ENCODE results near the gene RFLNA. TPM values are rescaled to one million over a fixed set of nuclear protein-coding genes. Genes with fewer than 3 reads are reported as not detected.

The RFLNA gene
- total RNA-seq, 1 donor from 2014 or later = not detected

DNA sequence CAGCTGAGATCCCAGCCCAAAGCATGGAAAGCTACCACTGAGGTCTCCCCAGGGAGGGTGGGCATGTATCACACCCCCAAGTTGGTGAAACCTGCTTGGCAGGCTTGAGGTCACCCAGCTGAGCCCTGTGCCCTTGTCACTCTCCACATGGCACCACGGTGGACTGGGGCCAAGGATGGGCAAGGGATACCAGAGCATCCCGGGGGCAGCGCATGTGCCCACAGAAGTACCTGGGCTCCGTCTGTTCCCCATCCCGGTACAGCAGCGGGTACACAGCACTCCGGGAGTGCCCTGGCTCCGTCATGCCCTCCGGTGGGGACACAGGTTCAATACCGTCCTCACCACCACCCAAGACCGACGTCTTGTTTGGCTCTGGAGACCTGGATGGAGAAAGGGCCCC lies 38.0 kb downstream of the RFLNA start:
- H3K9me3 Mint-ChIP-seq = no peaks in the 10 kb centered on the region
- no peaks in the 10 kb centered on the region for H3K27me3 Mint-ChIP-seq (ENCODE audit: low read depth)
- intact Hi-C loops (cut with micrococcal nuclease) = no loop called here
- no peaks in the 10 kb centered on the region for H3K4me1 Mint-ChIP-seq (ENCODE audit: low read depth)
- H3K27ac Mint-ChIP-seq = no peak overlapping the region
- H3K4me3 Mint-ChIP-seq (ENCODE audit: low read depth) = no peak overlapping the region
- H3K36me3 Mint-ChIP-seq (ENCODE audit: low read depth) = peaks cover 46% of the 10 kb centered on the region
- no peak for DNase-seq (ENCODE audit: low spot score)

GRCh38 chr12:124333724-124334123 lies 38.8 kb downstream of the RFLNA start:
- no peak for DNase-seq (ENCODE audit: low spot score)
- H3K27ac Mint-ChIP-seq = no peak overlapping the region
- H3K9me3 Mint-ChIP-seq = no peaks in the 10 kb centered on the region
- H3K4me3 Mint-ChIP-seq (ENCODE audit: low read depth) = no peak overlapping the region
- H3K4me1 Mint-ChIP-seq (ENCODE audit: low read depth) = no peaks in the 10 kb centered on the region
- H3K27me3 Mint-ChIP-seq (ENCODE audit: low read depth) = no peaks in the 10 kb centered on the region
- peaks cover 45% of the 10 kb centered on the region for H3K36me3 Mint-ChIP-seq (ENCODE audit: low read depth)
- intact Hi-C loops (cut with micrococcal nuclease) = no loop called here

- intact Hi-C loops (cut with micrococcal nuclease) = no loop called here
- DNase-seq (ENCODE audit: low spot score) = no peak
- no peaks in the 10 kb centered on the region for H3K27me3 Mint-ChIP-seq (ENCODE audit: low read depth)
- H3K4me1 Mint-ChIP-seq (ENCODE audit: low read depth) = no peaks in the 10 kb centered on the region
- no peak overlapping the region for H3K4me3 Mint-ChIP-seq (ENCODE audit: low read depth)
- no peak overlapping the region for H3K27ac Mint-ChIP-seq
- H3K9me3 Mint-ChIP-seq = no peaks in the 10 kb centered on the region
- H3K36me3 Mint-ChIP-seq (ENCODE audit: low read depth) = peaks cover 45% of the 10 kb centered on the region
Observed at GRCh38 chr12:124334266-124334665, 39.4 kb downstream of the RFLNA start.

DNA sequence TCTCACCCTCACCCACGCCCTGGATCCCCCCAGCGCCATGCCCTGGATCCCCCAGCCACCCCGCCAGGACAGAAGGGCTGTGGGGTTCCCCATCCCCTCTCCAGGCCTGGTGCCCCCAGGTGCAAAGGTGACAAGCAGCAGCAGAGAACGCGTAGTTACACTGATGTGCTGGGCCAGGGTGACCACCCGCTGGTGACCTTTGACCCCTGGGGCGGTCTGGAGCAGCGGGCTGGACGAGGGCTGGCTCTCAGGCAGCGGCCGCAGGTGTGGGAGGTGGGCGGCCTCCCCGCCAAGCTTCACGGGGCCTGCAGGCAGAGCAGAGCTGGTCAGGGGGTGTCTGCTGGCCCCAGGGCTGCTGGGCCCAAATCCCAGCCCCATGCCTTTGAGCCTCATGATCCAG lies 40.1 kb downstream of the RFLNA start:
- intact Hi-C loops (cut with micrococcal nuclease) = no loop called here
- no peaks in the 10 kb centered on the region for H3K27me3 Mint-ChIP-seq (ENCODE audit: low read depth)
- no peak overlapping the region for H3K4me3 Mint-ChIP-seq (ENCODE audit: low read depth)
- peaks cover 42% of the 10 kb centered on the region for H3K36me3 Mint-ChIP-seq (ENCODE audit: low read depth)
- H3K27ac Mint-ChIP-seq = no peak overlapping the region
- H3K9me3 Mint-ChIP-seq = no peaks in the 10 kb centered on the region
- no peak for DNase-seq (ENCODE audit: low spot score)
- H3K4me1 Mint-ChIP-seq (ENCODE audit: low read depth) = no peaks in the 10 kb centered on the region

GRCh38 chr12:124335426-124336183 lies 40.7 kb downstream of the RFLNA start:
- no peaks in the 10 kb centered on the region for H3K27me3 Mint-ChIP-seq (ENCODE audit: low read depth)
- DNase-seq (ENCODE audit: low spot score) = no peak
- H3K9me3 Mint-ChIP-seq = no peaks in the 10 kb centered on the region
- peaks cover 43% of the 10 kb centered on the region for H3K36me3 Mint-ChIP-seq (ENCODE audit: low read depth)
- no peak overlapping the region for H3K27ac Mint-ChIP-seq
- intact Hi-C loops (cut with micrococcal nuclease) = no loop called here
- H3K4me3 Mint-ChIP-seq (ENCODE audit: low read depth) = no peak overlapping the region
- no peaks in the 10 kb centered on the region for H3K4me1 Mint-ChIP-seq (ENCODE audit: low read depth)

DNA sequence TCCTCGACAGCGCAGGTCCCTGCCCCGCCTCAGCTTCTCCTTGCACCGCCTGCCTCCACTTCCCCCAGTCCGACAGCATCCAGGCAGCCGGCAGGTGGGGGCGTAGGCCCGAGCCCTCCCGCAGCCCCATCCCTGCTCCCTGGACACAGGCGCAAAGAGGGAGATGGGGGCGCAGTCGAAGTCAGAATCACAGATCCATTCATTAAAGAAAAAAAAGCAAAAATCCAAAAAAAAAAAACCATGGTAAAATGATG lies 41.2 kb downstream of the RFLNA start:
- H3K4me1 Mint-ChIP-seq (ENCODE audit: low read depth) = no peaks in the 10 kb centered on the region
- no peaks in the 10 kb centered on the region for H3K27me3 Mint-ChIP-seq (ENCODE audit: low read depth)
- H3K27ac Mint-ChIP-seq = no peak overlapping the region

GRCh38 chr12:124336742-124337520 lies 42.0 kb downstream of the RFLNA start:
- Mint-ChIP-seq H3K27me3 (ENCODE audit: low read depth) (no peaks in the 10 kb centered on the region), H3K4me3 (ENCODE audit: low read depth) (no peak overlapping the region), H3K4me1 (ENCODE audit: low read depth) (no peaks in the 10 kb centered on the region), H3K9me3 (no peaks in the 10 kb centered on the region), H3K36me3 (ENCODE audit: low read depth) (peaks cover 49% of the 10 kb centered on the region), H3K27ac (no peak overlapping the region)
- intact Hi-C loops (cut with micrococcal nuclease) = no loop called here
- no peak for DNase-seq (ENCODE audit: low spot score)

More for the DNA sequence above, 41.2 kb downstream of the RFLNA start:
- intact Hi-C loops (cut with micrococcal nuclease) = no loop called here
- DNase-seq (ENCODE audit: low spot score) = no peak
- H3K4me3 Mint-ChIP-seq (ENCODE audit: low read depth) = no peak overlapping the region
- H3K9me3 Mint-ChIP-seq = no peaks in the 10 kb centered on the region
- peaks cover 48% of the 10 kb centered on the region for H3K36me3 Mint-ChIP-seq (ENCODE audit: low read depth)

- no peak for DNase-seq (ENCODE audit: low spot score)
- Mint-ChIP-seq H3K27me3 (ENCODE audit: low read depth) (no peaks in the 10 kb centered on the region), H3K9me3 (no peaks in the 10 kb centered on the region), H3K4me3 (ENCODE audit: low read depth) (no peak overlapping the region), H3K36me3 (ENCODE audit: low read depth) (peaks cover 48% of the 10 kb centered on the region), H3K27ac (no peak overlapping the region), H3K4me1 (ENCODE audit: low read depth) (no peaks in the 10 kb centered on the region)
- intact Hi-C loops (cut with micrococcal nuclease) = no loop called here
Observed at GRCh38 chr12:124337622-124338021, 42.7 kb downstream of the RFLNA start.

DNA sequence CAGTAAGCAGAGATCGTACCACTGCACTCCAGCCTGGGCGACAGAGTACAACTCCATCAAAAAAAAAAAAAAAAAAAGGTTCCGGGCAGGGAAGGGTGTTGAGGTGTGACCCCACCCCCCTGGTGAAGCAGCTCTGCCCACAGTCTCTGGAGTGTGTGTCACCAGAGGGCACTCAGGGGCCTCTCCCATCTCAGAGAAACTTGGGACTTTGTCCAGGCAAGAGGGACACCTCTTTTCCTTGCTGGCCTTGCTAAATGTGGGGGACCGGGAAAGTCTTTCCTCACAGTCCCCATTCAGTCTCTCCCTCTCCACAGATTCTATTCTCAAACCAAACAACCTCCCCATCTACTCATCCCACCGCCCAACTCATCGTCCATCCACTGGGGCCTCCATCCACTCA lies 43.6 kb downstream of the RFLNA start:
- H3K36me3 Mint-ChIP-seq (ENCODE audit: low read depth) = peaks cover 53% of the 10 kb centered on the region
- no peak for DNase-seq (ENCODE audit: low spot score)
- no peaks in the 10 kb centered on the region for H3K9me3 Mint-ChIP-seq
- H3K27ac Mint-ChIP-seq = peak overlapping the region; percentile 50
- intact Hi-C loops (cut with micrococcal nuclease) = no loop called here
- no peaks in the 10 kb centered on the region for H3K27me3 Mint-ChIP-seq (ENCODE audit: low read depth)
- no peaks in the 10 kb centered on the region for H3K4me1 Mint-ChIP-seq (ENCODE audit: low read depth)
- no peak overlapping the region for H3K4me3 Mint-ChIP-seq (ENCODE audit: low read depth)

- Mint-ChIP-seq H3K4me3 (ENCODE audit: low read depth) (no peak overlapping the region), H3K27me3 (ENCODE audit: low read depth) (no peaks in the 10 kb centered on the region), H3K36me3 (ENCODE audit: low read depth) (peaks cover 54% of the 10 kb centered on the region), H3K4me1 (ENCODE audit: low read depth) (no peaks in the 10 kb centered on the region), H3K27ac (peak overlapping the region; percentile 50), H3K9me3 (no peaks in the 10 kb centered on the region)
- DNase-seq (ENCODE audit: low spot score) = no peak
- intact Hi-C loops (cut with micrococcal nuclease) = no loop called here
Observed at GRCh38 chr12:124338876-124339603, 44.1 kb downstream of the RFLNA start.

DNA sequence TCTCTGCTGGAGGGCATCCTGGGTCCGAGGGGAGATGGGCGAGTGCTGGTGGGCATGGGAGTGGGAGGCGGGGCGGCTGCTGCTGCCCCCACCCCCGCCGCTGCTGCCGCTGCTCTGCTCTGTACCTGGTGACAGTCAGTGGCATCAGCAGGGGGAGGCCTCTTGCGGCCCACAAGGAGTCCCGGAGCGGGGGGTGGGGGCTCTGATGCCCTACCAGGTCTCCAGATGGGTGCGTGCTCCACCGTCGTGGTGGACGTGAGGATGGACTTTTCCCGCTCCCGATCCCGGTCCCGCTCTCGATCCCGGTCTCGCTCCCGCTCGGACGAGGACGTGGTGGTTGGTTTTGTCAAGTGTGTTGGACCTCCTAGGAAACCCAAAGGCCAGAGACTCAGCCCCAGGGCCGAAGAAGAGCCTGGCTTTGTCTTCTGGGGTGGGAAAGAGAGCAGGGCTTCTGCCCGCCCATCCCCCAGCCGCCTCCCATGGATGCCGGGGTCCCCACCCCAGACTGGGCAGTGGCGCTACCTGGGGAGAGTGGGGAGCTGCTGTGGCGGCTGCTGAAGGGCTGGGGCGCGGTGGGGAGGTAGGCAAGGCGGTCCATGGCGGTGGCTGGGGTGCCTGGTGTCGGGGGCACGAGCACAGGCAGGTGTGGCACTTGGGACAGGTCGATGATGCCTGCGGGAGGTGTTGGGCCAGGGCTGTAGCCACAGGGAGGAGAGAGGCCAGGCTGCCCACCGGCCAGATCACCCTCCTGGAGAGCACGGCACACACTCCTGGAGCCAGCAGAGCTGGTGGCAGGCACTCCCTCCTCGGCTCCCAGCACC lies 45.4 kb downstream of the RFLNA start:
- no peak for DNase-seq (ENCODE audit: low spot score)
- H3K27ac Mint-ChIP-seq = no peak overlapping the region
- intact Hi-C loops (cut with micrococcal nuclease) = no loop called here
- H3K4me1 Mint-ChIP-seq (ENCODE audit: low read depth) = no peaks in the 10 kb centered on the region
- peaks cover 56% of the 10 kb centered on the region for H3K36me3 Mint-ChIP-seq (ENCODE audit: low read depth)
- no peaks in the 10 kb centered on the region for H3K9me3 Mint-ChIP-seq
- H3K27me3 Mint-ChIP-seq (ENCODE audit: low read depth) = no peaks in the 10 kb centered on the region
- H3K4me3 Mint-ChIP-seq (ENCODE audit: low read depth) = no peak overlapping the region

- intact Hi-C loops (cut with micrococcal nuclease) = no loop called here
- Mint-ChIP-seq H3K36me3 (ENCODE audit: low read depth) (peaks cover 50% of the 10 kb centered on the region), H3K4me3 (ENCODE audit: low read depth) (no peak overlapping the region)
Observed at GRCh38 chr12:124341645-124342069, 46.8 kb downstream of the RFLNA start.

More at GRCh38 chr12:124341645-124342069, 46.8 kb downstream of the RFLNA start:
- no peak for DNase-seq (ENCODE audit: low spot score)
- Mint-ChIP-seq H3K27ac (no peak overlapping the region), H3K4me1 (ENCODE audit: low read depth) (no peaks in the 10 kb centered on the region), H3K27me3 (ENCODE audit: low read depth) (no peaks in the 10 kb centered on the region), H3K9me3 (no peaks in the 10 kb centered on the region)

Measured in activated T-helper 2 cell treated with anti-CD3 and anti-CD28 coated beads, Interferon-gamma antibody, Interleukin-2, Interleukin-4, amounts not matched to agents 10 μg/mL and 5 μg/mL and 100 μg/mL, durations not matched to agents 14 hours and 24 hours and 36 hours (primary cell).